HG03103 (cell line): Measurements from ENCODE around the gene SNRNP48.

ENCODE experiments used
- ATAC-seq: cut with Tn5 transposase; IDR thresholded peaks from one replicate; pipeline ENCODE4 v1.9.1; 2021; ENCODE audit warnings: low read depth; ENCODE audit not compliant: unreplicated experiment

The SNRNP48 gene

GRCh38 chr6:7589949-7590917, at the start of gene SNRNP48:
TSS of gene SNRNP48 (plus strand) at chr6:7590198. CDS start at chr6:7590258, 60 bp downstream.
- peak; percentile 99 for ATAC-seq

GRCh38 chr6:7540595-7540994, 49.4 kb upstream of the SNRNP48 start:
- ATAC-seq, result no peak

GRCh38 chr6:7541175-7542064, 48.6 kb upstream of the SNRNP48 start, which contains the start of gene DSP:
TSS of gene DSP (plus strand) at chr6:7541671. CDS start at chr6:7541916, 245 bp downstream.
- no peak for ATAC-seq

- no peak for ATAC-seq
Measured at GRCh38 chr6:7542065-7542873, 47.7 kb upstream of the SNRNP48 start.

- no peak for ATAC-seq
Measured at GRCh38 chr6:7542874-7543624, 46.9 kb upstream of the SNRNP48 start.

GRCh38 chr6:7543789-7544424, 46.1 kb upstream of the SNRNP48 start:
- ATAC-seq, result no peak

GRCh38 chr6:7544597-7544996, 45.4 kb upstream of the SNRNP48 start:
- ATAC-seq, result no peak

- ATAC-seq, result no peak
Measured at GRCh38 chr6:7545316-7546019, 44.5 kb upstream of the SNRNP48 start.

- ATAC-seq, result no peak
Measured at GRCh38 chr6:7546020-7546369, 44.0 kb upstream of the SNRNP48 start.

- no peak for ATAC-seq
Measured at GRCh38 chr6:7546383-7546782, 43.6 kb upstream of the SNRNP48 start.

GRCh38 chr6:7546896-7547295, 43.1 kb upstream of the SNRNP48 start:
- no peak for ATAC-seq

- ATAC-seq, result no peak
Measured at GRCh38 chr6:7547315-7547714, 42.7 kb upstream of the SNRNP48 start.

GRCh38 chr6:7550433-7550801, 39.6 kb upstream of the SNRNP48 start:
- ATAC-seq, result no peak

GRCh38 chr6:7554533-7555275, 35.3 kb upstream of the SNRNP48 start:
- ATAC-seq, result no peak

- ATAC-seq, result no peak
Measured at GRCh38 chr6:7555671-7556070, 34.3 kb upstream of the SNRNP48 start.

GRCh38 chr6:7556394-7557106, 33.4 kb upstream of the SNRNP48 start:
- no peak for ATAC-seq

GRCh38 chr6:7557652-7558051, 32.3 kb upstream of the SNRNP48 start:
- no peak for ATAC-seq
